ENCODE data around the gene LILRA5. TPM values are rescaled to one million over a fixed set of nuclear protein-coding genes. Genes with fewer than 3 reads are reported as not detected.
A peak's percentile ranks its signal among the peaks of the same experiment; 100 is the strongest.
"Not testable (repeated sequence)": the region's sequence is repeated elsewhere in the genome, so short reads cannot be mapped to it uniquely, and the experiment has no call there.

Gene LILRA5
- total RNA-seq, 1 experiment from 2014 or later: not detected

DNA sequence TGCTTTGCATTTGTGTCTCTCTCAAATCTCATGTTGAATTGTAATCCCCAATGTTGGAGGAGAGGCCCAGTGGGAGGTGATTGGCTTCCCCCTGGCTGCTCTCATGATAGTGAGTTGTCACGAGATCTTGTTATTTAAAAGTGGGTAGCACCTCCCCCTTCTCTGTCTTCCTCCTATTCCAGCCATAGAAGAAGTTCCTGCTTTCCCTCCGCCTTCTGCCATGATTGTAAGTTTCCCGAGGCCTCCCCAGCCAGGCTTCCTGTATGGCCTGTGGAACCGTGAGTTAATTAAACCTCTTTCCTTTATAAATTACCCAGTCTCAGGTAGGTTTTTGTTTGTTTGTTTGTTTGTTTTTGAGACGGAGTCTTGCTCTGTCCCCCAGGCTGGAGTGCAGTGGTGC lies 22.2 kb upstream of the LILRA5 start:
- no peak for DNase-seq (ENCODE audit: low spot score)

DNA sequence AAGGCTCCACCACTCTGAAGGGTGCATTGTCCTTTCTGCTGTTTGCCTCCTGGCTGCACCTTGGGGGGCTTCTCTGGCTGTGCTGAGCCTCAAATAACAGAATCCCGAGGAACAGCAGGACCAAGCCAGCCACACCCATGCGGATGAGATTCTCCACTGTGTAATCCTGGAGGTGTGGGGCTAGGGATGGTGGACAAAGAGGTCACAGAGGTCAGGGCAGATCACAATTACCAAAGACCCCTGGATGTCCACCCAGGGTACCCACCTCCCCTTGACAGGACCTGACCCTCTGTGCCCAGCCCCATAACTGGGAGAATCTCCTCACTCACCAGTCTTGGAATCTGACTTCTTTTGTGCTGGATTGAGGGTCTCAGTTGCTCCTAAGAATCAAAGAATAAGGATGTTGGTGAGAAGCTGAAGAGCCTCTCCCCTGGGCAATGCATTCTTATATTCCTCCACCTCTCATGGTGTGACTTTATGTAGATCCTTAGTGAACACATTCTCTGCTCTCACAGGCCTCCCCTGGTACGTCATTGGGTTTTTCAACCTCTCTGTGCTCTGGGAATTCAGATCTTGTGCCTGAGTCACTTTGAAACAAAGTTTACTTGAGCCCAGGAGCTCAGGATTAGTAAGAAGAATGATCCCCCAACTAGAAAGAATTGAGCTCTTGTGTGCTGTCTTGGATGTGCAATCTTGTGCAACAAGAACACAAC lies 20.8 kb upstream of the LILRA5 start:
- no peak for DNase-seq (ENCODE audit: low spot score)

DNA sequence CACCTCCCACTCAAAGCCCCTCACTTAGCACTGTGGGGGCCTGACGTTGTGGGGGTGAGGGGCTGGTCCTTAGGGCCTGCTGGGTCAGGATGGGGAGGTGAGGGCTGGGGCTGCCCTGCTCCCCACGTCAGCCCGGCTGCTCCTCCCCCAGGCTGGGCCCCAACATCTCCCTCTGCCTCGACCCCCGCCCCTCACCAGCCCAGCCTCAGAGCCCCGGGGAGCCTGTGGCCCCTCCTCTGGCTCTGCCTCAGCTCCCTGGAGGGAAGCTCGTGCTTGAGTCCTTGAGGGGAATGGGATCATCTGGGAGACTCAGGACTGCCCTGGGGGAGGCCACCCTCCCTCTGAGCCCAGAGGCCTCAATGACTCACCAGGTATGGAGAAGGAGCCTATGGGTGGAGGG lies 19.2 kb upstream of the LILRA5 start:
- DNase-seq (ENCODE audit: low spot score): no peak

DNA sequence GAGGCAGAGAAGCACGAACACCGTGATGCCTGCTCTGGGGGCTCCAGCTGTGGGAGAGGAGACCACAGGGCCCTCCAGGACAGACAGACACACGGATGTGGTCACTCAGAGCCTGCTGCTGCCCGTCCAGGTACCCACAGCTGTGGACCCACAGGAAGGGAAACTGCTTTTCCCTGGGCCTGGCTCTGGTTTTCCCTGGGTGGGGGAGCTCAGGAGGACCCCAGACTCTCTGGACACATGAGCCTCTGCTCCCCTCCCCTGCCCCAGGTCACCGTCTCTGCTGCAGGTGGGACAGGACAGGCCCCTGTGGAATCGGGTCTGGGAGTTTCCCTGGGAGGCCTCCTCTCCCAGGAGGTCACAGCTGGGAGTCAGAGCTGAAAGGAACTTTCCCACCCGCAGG lies 18.7 kb upstream of the LILRA5 start:
- DNase-seq (ENCODE audit: low spot score): no peak

DNA sequence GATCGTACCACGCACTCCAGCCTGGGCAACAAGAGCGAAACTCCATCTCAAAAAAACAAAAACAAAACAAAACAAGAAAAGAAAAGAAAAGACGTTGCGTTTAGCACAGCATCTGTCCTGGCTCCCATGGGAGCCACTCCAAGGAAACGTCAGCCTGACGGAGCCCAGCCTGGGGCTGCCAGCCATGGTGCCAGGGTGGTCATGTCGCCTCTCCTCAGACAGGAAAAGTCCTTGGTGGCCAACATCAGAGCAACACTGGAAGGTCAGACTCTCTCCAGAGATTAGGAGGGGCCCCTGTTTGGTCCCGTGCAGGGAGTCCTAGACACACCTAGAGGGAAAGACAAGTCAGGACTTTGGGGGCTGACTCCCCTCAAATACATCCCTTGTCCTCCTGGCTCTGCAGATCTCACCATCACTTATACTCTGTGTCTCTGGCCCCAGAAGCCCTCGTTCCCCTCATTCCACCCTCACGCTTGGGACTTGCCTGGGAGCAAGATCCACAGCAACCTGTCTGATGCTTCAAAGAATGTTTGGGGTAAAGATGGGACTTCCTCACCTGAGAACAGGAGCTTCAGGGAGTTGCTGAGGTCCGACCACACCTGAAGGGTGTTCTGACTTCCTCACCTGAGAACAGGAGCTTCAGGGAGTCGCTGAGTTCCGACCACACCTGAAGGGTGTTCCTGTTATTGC lies 16.7 kb upstream of the LILRA5 start:
- no peak for DNase-seq (ENCODE audit: low spot score)

DNA sequence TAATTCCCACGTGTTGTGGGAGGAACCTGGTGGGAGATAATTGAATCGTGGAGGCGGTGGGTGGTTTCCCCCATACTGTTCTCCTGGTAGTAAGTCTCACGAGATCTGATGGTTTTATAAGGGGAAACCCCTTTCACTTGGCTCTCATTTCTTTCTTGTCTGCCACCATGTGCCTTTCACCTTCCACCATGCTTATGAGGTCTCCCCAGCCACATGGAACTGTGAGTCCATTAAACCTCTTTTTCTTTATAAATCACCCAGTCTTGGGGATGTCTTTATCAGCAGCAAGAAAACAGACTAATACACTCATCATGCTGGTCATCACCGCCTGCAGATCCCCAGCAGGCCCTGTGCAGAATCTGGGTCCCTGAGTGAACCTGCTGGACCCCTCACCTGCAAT lies 15.8 kb upstream of the LILRA5 start:
- not testable (repeated sequence) for DNase-seq (ENCODE audit: low spot score)

DNA sequence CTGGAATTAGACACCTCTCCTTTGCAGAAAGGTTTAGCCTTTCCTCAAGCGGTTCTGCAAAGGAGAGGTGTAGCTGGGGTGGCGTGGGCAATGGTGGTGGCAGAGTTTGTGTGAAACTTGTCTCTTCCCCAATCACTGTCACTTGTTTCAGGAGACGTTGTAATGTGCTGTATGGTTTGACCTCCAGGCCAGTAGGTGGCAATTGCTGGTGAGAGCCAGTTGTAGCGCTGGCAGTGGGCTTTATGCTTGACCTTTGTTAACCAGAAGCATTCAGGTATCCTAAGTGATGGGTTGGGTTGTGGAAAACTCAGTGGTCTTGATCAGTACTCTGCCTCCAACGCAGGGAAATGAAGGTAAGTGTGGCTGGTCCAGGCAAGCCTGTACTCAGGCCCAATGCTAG lies 12.7 kb upstream of the LILRA5 start:
- no peak for DNase-seq (ENCODE audit: low spot score)

DNA sequence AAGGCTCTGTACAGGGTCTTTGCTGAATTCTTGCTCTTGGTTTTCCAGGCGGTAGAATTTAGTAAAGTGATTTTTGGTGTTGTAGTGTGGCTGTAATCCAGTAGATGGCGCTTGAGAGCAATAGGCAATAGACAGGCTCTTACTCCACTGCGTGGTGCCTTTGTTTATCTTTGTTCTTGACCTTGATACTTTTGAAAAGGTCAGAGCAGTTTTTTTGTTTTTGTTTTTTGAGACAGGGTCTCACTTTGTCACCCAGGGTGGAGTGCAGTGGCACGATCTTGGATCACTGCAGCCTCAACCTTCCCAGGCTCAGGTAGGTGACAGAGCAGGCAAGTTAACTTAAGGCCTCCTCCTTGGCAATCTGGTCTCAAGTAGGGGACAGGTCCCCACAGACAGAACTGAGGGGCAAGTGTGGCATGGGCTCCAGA lies 12.2 kb upstream of the LILRA5 start:
- DNase-seq (ENCODE audit: low spot score): peak; percentile 72

DNA sequence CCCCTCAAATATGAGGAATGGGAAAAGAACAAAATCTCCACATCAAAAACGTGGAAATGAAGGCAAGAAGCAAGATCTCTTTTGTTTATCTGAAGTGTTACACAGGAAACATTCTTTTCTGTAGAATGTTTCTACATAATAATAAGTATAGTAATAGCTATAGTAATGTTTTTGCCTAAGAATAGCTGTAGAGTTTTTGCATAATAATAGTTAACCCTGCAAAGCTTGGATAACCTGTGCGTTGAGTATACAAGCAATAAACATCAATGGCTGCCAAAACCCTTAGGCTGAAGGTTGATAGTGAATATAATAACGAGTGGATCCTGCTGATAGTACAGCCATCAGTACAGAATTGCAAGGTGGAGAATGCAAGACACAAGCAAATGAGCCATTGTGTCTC lies 11.1 kb upstream of the LILRA5 start:
- DNase-seq (ENCODE audit: low spot score): no peak

DNA sequence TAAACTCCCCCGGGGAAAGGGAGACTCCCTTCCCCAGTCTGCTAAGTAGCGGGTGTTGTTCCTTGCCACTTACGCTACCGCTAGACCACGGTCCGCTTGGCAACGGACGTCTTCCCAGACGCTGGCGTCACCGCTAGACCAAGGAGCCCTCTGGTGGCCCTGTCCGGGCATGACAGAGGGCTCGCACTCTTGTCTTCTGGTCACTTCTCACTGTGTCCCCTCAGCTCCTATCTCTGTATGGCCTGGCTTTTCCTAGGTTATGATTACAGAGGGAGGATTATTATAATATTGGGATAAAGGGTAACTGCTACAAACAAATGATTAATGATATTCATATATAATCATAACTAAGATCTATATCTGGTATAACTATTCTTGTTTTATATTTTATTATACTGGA lies 10.0 kb upstream of the LILRA5 start:
- DNase-seq (ENCODE audit: low spot score): not testable (repeated sequence)

DNA sequence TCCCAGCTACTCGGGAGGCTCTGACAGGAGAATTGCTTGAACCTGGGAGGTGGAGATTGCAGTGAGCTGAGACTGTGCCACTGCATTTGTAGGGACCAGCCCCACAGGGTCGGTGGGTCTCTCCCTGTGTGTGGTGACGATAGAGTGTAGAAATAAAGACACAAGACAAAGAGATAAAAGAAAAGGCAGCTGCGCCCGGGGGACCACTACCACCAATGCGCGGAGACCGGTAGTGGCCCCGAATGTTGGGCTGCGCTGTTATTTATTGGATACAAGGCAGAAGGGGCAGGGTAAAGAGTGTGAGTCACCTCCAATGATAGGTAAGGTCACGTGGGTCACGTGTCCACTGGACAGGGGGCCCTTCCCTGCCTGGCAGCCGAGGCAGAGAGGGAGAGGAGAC lies 9.3 kb upstream of the LILRA5 start:
- DNase-seq (ENCODE audit: low spot score): not testable (repeated sequence)

DNA sequence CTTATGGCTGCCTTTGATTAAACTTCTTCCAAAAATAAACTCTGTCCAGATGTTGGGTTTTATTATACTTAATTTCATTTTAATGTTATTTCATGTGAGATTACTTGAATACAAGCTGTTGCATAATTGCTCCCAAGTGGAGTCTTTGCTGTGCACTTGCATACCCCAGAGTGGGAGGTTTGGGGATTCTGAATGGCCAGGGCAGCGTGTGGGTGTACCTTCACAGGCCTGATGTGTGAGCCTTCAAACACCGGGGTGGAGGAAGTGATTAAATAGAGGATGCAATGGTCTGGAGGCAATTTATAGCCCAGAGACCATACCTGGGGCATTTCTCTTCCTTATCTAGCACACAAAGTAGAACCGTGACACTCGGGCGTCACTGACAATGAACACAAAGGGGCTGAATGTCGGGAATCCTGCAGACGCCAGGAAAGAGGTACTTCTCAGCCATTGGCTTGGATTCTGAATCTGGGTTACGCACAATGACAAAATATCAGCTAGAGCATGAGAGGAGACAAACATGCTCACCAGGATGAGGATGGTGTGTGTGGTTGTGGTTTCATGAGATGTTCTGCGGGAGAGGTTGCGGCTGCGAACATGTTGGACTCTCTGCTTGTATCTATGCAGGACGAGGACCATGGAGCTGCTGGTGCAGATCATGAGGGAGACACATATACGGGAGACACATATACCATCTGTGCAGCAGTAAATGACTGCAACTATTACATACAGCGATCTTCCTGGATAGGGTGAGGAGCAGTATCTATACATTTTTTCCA lies 7.1 kb upstream of the LILRA5 start:
- DNase-seq (ENCODE audit: low spot score): no peak

DNA sequence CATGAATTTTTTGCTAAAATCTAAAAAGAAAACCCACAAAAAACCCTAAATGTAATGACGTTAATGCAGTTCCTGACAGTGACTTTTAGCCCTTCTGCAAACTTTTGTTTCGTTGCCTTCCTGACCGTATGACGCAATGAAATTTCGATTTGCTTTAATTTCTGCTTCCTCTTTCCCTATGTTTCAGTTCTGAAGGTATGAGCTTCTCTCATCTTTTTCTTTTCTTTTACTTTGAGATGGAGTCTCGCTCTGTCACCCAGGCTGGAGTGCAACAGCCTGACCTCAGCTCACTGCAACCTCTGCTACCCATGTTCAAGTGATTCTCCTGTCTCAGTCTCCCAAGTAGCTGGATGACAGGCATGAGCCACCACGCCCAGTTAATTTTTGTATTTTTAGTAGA lies 6.1 kb upstream of the LILRA5 start:
- DNase-seq (ENCODE audit: low spot score): no peak

DNA sequence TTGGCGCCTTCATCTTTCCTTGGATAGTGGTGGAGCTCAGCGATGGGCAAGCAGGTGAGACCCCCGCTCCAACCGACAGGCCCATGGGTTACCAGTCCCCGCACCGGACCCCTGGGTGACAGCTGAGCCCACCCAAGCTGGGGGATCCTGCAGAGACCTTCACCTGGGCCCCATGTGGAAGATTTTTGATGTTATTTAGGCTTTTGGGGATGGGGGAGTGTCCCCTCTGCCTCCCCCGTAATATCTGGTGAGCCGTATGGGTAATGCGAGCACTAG lies 4.9 kb upstream of the LILRA5 start:
- DNase-seq (ENCODE audit: low spot score): no peak

DNA sequence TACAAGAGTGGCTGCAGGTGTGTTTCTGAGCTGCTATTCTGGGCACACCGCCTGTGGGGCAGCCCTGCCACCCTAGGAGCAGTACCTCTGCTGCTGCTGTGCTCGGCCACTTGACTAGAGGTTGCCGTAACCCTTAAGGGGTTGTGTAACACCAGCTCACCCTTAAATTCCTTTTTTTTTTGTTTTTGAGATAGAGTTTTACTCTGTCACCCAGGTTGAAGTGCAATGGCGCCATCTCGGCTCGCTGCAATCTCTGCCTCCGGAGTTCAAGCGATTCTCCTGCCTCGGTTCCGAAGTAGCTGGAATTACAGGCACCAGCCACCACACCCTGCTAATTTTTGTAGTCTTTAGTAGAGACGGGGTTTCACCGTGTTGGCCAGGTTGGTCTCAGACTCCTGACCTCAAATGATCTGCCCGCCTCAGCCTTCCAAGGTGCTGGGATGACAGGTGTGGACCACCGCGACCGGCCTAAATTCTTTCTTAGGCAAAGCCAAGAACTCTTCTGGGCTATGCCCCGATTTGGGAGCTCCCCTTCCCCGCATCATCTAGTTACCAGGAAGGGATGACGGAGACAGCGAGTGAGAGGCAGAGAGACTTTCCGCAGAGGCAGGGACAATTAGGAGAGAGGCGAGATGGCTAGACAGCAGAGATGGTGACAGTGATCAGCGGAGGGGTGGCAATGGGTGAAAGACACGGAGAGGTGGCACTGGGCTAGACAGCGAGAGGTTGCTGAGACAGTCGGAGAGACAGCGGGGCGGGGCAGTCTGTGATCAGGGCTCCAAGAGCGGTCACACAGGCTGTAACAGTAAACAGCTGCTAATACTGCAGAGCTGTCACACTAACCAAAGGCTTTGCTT lies 4.4 kb upstream of the LILRA5 start:
- no peak for DNase-seq (ENCODE audit: low spot score)

DNA sequence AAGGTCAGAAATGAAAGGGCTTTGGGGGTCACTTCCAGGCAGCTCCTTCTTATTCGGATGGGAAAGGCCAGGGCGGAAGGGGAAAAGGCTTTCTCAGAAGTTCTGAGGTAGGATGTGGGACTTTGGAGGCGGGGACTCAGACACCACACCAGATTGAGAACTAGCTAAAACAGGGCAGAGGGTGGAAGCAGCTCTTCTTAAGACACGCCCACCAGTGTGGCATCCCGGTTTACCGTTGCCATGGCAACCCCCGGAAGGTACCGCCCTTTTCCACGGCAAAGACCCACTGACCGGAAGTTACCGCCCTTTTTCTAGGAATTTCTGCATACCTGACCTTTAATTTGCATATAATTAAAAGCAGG lies 3.8 kb upstream of the LILRA5 start:
- peak; percentile 19 for DNase-seq (ENCODE audit: low spot score)

DNA sequence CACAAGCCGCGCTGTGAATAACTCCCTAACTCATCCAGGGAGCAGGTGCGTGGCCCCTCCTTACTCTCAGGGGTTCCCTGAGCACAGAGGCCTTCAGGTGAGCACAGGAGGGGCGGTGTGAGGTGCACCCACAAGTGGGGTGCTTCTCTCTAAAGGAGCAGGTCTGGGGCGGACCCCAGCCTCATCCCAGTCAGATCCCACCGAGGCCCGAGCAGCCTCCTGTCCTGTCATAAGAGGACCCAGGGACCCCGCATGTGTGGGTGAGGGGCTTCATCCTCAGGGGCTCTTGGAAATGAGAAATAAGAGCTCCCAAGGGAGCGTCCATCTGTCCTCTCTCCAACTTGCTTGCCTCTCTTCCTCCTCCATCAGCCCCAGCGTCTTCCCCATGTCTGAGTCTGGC lies 3.0 kb upstream of the LILRA5 start:
- no peak for DNase-seq (ENCODE audit: low spot score)

DNA sequence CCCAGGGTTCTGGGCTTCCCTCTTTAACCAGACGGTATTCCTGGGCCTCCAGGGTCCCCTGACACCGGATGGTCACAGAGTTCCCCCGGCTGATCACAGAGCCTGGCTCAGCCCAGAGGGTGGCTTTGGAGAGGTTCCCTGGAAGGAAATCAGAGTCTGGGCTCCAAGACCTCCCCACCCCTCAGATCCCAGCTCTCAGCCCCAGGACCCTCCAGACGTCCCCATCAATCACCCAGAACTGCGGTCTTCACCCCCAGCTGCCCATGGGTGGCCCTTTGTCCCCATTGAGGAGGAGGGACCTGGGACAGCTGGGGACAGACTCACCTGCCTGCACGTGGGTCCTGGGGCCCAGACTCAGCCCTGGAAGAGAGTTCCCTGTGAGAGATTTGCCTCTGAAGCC lies 955 bp downstream of the LILRA5 start:
- DNase-seq (ENCODE audit: low spot score): no peak

DNA sequence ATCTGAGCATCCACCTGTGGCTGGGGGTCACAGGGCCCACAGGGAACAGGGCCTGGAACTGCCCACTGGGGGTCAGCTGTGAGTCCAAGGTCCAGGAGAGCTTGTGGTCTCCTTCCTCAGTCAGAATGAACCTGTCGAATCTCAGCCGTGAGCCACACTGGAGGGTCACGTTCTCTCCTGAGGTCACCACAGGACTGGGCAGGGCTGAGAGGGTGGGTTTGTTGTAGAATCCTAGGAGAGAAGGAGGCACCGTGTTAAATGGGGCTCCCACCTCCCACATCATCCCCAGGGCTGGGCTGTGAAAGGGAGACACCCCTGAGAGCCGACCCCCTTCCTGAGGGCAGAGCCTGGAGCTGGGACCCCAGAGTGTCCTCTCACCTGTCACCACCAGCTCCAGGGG lies 1.5 kb downstream of the LILRA5 start:
- DNase-seq (ENCODE audit: low spot score): no peak

DNA sequence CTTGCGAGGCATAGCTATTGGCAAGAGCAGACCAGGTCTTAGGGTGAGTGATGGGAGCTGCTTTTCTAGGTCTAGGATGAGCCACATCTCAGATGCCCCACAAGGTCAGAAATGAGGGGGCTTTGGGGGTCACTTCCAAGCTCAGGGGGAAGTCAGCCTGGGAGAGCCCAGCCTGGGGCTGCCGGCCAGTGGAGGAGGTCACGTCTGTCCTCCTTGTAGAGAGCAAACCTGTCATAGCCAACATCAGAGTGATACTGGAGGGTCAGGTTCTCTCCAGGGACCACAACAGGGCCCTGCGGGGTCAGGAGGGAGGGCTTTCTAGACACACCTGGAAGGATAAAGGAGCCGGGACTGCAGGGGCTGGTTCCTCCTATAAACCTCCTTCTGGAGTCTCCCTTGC lies 2.4 kb downstream of the LILRA5 start:
- no peak for DNase-seq (ENCODE audit: low spot score)

DNA sequence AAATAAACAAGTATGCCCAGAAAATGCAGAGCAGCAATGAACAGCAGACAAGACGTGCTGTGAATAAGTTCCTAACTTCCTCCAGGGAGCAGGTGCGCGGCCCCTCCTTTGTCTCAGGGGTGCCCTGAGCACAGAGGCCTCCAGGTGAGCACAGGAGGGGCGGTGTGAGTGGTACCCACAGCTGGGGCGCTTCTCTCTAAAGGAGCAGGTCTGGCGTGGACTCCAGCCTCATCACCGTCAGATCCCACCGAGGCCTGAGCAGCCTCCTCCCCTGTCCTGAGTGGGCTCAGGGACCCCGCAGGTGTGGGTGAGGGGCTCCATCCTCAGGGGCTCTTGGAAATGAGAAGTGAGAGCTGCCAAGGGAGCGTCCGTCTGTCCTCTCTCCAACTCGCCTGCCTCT lies 3.2 kb downstream of the LILRA5 start:
- no peak for DNase-seq (ENCODE audit: low spot score)

DNA sequence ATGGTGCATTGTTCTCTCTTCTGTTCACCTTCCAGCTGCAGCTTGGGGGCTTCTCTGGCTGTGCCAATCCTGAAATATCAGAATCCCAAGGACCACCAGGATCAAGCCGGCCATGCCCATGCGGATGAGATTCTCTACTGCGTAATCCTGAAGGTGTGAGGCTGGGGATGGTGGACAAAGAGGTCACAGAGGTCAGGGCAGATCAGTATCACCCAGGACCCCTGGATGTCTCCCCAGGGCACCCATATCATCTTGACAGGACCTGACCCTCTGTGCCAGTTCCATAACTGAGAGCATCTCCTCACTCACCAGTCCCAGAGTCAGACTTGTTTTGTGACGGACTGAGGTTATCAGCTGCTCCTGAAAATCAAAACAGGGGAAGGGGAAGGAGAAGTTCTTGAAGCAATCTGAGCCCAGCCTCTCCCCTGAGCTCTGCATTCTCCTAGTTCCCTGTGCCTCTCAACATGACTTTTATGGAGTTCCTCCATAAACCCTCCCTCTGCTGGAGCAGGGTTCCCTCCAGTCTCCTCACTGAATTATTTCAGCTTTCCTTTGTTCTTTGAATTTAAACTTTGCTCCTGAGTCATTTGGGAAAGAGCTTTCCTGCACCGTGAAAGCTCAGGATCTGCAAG lies 5.5 kb downstream of the LILRA5 start:
- DNase-seq (ENCODE audit: low spot score): no peak
